ENCODE results near the gene LAMB1.

DNA sequence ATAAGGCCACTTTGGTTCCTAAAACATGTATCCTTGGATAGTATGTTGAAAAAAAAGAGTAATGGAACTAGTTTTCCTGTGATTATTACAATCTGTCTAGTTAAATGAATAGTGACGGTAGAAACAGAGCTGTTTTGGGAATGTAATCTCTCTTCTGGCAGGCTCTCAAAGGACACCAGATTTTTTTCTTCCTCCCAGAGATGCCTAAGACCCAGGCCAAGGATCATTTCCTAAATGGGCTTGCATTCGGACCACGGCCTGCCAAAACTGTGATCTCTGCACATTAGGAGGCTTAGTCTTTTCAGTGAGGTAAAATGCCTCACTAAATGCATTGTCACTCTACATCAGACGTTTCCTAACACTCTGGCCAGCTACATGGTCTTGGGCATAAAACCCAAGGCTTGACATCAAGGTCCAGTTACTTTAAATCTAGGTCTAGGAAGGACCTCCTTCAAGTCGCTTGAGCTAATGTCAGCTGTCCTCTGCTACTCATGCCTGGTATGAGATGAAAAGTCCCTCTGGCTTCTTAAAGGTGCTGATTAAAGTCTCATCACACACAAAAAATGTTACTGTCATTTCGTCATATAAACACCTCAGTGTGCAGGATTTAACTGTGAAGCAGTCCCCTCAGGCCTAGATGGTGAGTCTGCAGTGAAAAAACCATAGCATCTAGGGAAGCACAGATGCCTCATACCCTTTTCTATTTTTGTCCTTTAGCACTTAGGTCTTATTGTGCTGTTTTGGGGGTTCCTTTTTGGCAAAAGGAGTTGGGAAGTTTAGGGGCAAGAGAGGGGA lies 64.3 kb downstream of the LAMB1 start:
- TF ChIP-seq EZH2 (IDR thresholded peaks at IDR 0.05; ENCODE audit: borderline replicate concordance, low read length) = no peak
- TF ChIP-seq, protein P1, sequence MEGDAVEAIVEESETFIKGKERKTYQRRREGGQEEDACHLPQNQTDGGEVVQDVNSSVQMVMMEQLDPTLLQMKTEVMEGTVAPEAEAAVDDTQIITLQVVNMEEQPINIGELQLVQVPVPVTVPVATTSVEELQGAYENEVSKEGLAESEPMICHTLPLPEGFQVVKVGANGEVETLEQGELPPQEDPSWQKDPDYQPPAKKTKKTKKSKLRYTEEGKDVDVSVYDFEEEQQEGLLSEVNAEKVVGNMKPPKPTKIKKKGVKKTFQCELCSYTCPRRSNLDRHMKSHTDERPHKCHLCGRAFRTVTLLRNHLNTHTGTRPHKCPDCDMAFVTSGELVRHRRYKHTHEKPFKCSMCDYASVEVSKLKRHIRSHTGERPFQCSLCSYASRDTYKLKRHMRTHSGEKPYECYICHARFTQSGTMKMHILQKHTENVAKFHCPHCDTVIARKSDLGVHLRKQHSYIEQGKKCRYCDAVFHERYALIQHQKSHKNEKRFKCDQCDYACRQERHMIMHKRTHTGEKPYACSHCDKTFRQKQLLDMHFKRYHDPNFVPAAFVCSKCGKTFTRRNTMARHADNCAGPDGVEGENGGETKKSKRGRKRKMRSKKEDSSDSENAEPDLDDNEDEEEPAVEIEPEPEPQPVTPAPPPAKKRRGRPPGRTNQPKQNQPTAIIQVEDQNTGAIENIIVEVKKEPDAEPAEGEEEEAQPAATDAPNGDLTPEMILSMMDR (conservative IDR thresholded peaks at IDR 0.05 in 1 of 2, IDR thresholded peaks at IDR 0.05 in 1 of 2; ENCODE audit: extremely low read depth in 1 of 2, insufficient read depth in 1 of 2, low read depth in 1 of 2, low read length in 2 of 2) = no peak
